NOMO-1 treated with dmso at 0.1 percent for 144 hours (cell line): Measurements from ENCODE around the gene BTF3.
"Not testable (repeated sequence)": the region's sequence is repeated elsewhere in the genome, so short reads cannot be mapped to it uniquely, and the experiment has no call there.

Experiments used
- DNase-seq: peaks from one replicate; lab custom pipeline; 2025; ENCODE audit not compliant: unreplicated experiment; lab: John Stamatoyannopoulos, UW

Gene BTF3

DNA sequence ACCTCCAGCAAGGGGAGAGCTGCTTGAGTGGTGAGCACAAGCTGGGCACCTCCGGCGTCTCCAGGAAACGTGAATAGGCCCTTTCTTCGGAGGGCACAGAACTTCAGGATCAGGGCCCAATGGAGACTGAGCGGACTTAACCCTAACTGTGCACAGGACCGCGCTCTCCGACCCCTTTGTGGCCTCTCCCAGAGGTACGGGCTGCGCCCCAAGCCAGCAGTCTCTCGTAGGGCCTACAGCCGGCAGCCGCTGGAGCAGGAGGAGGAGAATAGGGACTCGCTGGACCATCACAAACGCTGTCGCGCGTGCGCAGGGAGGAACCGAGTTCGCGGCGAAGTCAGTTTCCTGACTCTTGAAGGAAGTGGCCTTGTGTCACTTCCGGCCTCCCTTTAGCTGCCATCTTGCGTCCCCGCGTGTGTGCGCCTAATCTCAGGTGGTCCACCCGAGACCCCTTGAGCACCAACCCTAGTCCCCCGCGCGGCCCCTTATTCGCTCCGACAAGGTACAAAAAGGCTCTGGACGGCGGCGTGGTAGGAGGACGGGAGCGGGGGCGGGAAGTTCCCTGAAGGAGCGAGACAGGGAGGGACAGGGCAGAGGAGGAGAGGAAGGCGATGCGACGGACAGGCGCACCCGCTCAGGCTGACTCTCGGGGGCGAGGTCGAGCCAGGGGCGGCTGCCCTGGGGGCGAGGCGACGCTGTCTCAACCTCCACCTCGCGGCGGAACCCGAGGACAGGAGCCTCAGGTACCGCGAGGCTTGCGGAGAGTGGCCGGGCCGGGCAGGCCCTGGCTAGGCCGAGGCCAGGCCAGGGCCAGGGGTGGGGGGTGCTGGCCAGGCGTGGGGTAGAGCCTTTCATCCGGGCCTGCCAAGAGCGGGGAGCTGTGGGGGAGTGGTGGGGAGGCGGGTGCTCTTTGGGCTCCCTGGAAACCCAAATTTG, at the start of gene BTF3:
TSS of gene BTF3 (plus strand) at position 386 of the 936 bp plus-strand sequence. CDS start at position 612, 226 bp downstream.
- peak; percentile 85 for DNase-seq

DNA sequence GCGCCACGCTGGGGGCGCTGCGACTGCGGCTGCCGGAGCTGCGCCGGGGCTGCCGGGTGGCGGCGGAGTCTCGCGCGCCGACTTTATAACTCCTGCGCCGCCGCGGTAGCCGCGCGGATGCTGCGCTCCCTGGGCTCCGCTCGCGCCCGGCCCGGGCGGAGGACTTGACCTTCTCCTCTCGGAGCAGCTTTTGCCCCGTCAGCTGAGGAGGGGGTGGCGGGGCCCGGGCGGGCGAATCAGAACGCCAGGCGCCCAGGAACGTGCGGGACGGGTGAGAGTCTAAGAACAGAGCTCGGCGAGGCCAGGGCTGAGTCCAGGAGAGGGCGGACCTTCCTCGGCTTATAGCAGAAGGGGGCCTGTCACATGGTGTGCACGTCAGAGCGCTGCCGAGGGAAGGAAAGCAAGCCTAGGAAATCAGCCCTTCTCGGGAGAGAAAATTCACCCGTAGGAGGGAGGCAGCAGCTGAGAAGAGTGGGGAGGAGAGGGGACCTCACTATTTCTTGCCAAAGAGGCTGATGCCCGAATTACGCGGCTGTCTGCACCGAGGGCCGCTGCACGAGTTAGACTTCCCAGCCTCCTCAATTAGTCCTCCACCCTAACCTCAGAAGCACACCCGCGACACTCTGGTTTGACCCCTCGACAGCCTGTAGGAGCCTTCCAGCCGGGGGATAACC, 49.6 kb upstream of the BTF3 start, which contains the start of gene FOXD1:
TSS of gene FOXD1 (minus strand) at position 315 of the 674 bp plus-strand sequence. CDS start 415 bp downstream, outside the sequence.
- no peak for DNase-seq

DNA sequence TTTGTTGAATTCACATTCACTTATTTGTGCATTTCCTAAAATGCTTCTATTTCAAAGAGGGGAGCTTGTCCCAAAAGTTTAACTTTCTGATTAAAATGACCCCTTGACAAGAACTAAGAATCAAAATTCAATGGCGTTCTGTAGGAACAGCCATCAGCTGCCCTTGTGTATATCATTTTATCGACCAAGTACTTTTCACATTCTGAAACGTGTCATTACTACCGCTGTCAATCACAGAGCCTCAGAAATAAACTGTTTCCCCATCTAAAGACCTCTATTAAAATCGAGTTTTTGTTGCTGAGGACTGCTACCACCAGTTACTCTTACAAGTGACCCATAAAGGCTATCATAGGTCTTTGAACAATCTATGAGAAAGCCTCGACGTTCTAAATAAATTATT, 48.1 kb upstream of the BTF3 start:
- DNase-seq = no peak

DNA sequence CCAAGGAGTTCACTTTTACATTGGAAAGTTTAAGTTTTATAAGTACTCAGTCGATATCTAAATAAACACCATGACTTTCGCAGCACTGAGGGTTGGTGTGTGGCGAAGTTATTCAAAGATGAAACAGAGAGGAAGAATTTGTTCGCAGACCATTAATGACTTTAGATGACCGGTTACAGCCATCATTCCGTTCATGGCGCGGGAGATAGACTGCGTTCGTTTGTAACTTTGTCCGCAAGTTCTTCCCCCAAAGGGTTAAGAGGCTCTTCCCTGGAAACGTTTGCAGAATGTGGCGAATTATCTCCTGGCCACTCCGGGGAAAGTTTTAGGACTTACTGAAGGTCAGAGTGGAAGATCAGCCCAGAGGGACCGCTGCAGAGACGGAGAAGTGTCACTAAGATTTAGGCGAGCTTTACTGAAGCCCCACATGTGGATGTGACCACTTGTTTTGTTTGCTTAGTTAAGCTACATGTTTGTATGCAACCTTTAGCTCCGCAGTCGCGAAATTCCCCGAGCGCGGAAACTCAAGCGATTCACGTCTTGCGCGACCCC, 47.5 kb upstream of the BTF3 start:
- DNase-seq = no peak

DNA sequence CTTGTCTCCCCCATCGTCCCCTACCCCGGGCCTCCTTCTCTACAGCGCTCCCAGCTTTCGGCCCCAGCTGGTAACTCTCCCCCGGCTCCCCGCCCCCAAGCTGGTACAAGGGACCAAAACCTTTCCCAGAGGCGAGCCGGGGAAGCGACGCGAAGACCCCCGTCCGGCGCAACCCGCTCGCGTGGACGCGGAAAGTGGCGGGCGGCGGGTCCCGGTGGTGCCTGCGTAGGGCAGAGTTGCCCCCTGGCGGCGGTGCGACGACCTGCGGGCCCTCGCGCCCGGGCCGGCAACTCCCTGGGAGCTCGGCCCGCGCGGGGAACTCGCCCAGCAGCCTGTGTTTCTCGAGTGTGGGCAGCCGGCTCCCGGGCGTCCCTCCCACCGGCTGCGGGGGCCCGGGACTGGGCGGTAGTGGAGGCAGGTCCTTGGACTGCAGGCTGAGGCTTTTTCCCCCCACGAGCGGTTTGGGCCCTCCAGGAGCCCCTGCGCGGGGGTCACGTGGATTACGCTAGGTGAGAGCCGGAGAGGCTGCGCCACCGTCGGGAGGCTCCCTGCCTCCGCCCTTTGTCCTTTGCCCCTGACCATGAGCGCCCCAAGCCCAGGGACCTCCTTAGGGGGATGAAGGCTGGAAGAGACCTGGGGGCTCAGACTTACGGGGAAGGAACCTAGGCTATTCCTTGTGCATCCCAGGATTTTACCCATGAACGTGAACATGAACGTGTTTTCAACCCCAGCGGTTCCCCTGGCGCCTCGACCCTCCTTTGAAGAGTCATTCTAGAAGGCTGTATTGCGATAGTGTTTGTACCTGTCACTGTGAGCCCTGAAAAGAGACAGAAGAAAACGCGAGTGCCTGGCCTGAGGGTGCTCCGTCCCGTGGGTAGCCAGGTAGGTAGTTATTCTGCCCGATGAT, 46.8 kb upstream of the BTF3 start:
- DNase-seq = no peak

DNA sequence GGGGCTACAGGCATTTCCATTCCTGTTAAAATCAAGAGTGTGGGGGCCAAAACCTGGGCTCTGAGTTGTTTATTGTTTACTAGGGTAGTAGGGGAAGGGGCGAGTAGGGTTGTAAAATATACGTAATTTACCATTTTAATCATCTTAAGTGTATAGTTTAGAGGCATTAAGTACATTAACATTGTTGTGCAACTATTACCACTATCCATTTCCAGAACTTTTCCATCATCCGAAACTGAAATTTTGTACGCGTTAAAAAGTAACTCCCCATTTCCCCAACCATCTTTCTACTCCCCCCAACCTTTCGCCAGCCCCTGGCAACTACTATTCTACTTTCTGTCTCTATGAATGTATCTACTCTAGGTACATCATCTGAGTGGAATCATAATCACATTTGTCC, 46.0 kb upstream of the BTF3 start:
- DNase-seq = no peak

DNA sequence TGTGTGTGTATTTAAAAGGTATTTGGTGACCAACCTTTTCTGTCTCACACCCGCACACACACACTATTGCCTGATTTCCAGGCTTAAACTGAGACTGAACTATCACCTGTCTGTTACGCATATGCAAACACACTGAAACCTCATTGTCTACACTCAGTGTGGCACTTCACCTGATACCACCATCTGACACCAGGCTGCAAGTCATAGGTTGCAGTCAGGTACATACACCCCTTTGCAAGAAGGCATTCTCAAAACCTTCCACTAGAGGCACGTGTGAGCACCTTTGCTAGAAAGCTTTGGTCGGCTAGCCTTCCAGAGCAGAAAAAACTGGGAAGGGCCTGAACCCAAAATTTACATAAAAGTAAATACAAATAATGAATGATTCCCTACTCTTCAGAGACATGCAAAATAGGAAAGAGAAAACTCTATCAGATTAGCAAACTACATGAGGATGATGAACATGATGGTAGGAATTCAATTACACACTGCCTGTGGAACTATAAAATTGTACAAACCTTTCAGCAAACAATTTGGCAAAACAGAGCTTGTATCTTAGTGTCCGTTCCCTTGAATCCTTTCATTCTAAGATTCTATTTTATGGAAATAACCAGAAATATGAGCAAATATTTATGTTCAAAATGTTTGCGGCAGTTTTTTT, 43.7 kb upstream of the BTF3 start:
- no peak for DNase-seq

DNA sequence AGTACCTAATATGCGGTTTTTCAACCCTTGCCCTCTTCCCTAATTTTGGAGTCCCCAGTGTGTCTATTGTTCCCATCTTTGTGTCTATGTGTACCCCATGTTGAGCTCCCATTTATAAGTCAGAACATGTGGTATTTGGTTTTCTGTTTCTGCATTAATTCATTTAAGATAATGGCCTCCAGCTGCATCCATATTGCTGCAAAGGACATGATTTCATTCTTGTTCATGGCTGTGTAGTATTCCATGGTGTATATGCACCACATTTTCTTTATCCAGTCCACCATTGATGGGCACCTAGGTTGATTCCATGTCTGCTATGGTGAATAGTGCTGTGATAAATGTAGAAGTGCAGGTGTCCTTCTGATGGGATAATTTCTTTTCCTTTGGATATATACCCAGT, 41.8 kb upstream of the BTF3 start:
- DNase-seq = not testable (repeated sequence)

DNA sequence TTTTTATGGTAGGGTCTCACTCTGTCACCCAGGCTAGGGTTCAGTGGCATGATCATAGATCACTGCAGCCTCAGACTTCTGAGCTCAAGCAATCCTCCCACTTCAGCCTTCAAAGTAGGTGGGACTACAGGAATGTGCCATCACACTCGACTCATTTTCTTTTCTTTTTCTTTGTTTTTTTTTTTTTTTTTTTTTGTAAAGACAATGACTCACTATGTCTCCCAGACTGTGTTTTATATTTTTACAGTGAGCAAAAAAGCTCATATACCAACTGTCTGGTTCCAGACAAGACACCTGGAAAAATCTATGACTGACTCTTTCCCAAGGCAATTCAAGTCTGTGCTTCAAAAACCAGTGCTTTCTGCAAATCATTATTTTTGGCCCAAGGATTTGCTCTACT, 38.9 kb upstream of the BTF3 start:
- no peak for DNase-seq

DNA sequence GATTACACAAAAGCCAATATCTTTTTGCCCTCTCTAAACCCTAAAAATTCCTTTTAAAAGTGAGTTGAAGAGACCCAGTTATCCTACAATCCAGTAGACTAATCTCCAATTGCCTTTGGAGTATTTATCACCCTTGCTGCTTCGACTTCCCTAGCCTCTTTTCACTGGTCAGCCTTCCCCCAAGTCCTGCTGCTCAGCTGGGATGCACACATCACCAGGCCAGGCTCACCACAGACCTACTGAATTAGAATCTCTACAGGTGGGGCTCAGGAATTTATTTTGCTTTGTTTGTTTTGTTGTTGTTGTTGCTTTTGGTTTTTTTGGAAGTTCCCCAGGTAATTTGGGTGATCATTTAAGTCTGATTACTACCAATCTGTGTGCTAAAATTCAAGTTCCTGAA, 38.1 kb upstream of the BTF3 start:
- no peak for DNase-seq

DNA sequence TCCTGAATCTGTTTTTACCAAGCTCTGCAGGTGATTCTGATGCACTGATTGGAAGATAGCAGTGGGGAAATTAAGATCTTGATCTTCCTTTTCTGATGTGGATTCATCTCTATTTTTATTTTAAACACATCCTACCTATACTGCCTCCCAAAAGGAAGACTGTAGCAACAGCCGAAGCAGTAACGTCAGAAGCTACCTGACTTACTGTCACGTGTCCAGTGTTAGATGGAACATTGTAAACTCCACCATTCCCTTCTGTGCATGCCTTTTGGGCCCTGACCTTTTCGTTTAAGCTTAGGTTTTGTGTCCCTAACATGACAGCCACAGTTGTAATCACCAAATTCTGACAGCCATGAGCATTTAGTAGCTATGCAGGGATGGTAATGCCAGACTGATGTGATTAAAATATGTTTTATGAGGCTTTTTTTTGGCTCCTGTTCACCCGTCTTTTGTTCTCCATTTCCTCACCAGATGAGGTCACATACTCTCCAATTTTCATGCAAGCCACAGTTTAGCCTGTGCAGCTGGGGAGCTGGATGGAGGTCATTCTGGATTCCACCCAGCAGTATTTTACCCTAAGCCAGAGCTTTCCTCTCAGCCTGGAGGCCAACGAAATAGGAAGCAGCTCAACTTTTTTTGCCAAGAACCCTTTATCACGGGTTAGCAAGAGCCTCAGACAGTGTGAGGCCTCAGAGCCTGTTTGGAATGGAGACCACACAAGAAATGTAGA, 34.1 kb upstream of the BTF3 start:
- no peak for DNase-seq

DNA sequence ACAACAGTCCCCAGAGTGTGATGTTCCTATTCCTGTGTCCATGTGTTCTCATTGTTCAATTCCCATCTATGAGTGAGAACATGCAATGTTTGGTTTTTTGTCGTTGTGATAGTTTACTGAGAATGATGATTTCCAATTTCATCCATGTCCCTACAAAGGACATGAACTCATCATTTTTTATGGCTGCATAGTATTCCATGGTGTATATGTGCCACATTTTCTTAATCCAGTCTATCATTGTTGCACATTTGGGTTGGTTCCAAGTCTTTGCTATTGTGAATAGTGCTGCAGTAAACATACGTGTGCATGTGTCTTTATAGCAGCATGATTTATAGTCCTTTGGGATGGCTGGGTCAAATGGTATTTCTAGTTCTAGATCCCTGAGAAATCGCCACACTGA, 29.6 kb upstream of the BTF3 start:
- not testable (repeated sequence) for DNase-seq

DNA sequence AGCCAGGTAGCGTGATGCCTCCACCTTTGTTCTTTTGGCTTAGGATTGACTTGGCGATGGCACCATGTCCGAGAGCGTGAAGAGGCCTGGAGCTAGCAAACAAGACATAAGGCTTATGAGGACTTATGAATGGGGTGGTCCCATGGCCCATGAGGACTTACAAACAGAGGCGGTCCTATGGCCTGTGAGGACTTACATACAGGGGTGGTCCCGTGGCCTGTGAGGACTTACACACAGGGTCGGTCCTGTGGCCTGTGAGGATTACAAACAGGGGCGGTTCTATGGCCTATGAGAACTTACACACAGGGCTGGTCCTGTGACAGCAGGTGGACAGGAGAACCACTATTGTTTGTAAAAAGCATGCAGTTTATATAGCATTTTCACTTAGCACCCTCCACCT, 28.4 kb upstream of the BTF3 start:
- DNase-seq = no peak

DNA sequence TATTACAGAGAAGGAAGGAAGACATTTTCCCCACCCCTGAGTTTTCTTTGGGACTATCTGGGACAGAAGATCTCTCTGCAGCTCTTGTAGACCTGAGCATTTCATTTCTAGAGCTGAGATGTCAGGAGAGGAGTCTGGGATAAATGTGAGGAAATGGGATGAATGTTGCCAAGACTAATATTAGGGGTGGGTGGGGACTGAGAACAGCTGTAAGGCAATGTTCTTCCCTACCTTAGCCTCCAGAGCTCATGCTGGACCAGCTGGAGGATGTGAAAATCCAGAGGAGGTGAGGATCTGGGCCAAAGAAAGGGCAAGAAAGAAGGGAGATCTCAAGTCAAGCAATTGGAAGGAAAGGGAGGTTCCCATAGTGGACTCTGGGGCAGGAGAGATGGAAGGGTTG, 26.6 kb upstream of the BTF3 start:
- no peak for DNase-seq

DNA sequence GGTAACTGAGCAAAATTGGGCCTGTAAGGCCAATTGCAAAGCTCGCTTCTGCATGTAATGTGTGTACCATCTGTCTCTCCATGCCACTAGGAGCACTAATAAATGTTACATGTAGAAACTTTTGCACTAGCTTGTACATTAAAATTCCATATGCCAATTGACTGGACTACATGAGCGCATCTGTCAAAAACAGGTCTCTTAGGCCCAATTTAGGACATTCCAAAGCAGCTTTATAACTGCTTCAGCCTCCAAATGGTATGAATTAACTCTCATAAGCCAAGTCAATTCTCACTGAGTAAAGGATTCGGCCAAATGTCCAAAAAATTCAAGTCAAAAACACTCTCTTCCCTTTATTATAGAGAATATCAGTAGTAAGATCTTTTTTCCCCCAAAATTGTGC, 26.1 kb upstream of the BTF3 start:
- DNase-seq = no peak

DNA sequence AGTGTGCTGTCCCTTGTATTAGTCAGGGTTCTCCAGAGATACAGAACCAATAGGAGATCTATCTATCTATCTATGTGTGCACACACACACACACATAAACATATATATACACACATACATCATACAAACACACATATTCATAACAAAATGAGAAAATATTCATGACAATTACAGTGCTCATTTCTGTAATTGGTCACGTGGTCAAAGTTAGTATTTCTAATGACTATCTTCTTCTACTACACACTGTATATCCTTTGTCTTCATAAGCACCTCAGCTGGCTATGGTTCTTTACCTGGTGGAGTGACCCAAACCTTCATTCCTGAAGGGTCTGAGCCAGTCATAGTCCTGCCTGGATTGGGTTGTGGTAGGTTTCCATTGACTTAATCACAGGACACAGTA, 17.7 kb upstream of the BTF3 start:
- DNase-seq = no peak

DNA sequence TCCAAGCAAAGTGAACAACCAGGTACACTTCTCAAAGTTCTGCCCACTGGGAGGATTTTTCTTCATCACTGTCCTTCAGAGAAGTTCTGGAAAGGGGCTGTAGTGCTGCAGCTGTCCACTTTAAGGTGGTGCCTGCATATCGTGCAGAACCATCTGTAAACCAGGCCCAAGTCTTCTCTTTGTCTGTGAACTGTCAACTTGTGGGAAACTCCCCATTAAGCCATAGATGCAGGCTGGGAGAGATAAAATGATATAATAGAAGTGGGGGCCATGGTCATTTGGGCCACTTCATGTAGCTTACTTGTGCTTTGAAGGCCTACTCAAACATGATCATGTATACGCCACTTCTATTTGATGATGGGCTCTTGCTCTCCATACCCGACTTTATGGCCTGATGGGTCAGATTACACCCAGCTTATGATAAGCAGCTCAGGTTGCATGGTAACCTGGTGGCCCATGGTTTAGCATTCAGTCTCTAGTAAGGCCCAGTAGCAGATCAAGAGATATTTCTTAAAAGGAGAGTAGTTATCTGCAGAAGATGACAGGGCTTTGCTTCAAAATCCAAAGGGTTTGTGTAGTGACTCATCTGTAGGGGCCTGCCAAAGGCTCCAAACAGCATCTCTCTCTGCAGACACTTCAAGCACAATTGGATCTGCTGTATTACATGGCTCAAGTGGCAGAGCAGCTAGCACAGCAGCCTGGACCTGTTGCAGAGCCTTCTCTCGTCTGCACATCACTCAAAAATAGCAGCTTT, 15.7 kb upstream of the BTF3 start:
- DNase-seq = no peak

DNA sequence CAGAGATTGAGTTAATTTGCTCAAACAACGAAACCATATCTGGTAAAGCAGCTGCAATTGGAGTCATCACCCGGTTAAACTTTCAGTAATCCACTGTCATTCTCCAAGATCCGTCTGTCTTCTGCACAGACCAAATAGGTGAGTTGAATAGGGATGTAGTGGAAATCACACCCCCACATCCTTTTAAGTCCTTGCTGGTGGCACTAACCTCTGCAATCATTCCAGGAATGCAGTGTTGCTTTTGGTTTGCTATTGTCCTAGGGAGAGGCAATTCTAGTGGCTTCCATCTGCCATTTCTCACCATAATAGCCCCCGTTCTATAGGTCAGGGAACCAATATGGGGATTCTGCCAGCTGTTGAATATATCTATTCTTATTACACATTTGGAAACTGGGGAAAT, 14.6 kb upstream of the BTF3 start:
- no peak for DNase-seq

DNA sequence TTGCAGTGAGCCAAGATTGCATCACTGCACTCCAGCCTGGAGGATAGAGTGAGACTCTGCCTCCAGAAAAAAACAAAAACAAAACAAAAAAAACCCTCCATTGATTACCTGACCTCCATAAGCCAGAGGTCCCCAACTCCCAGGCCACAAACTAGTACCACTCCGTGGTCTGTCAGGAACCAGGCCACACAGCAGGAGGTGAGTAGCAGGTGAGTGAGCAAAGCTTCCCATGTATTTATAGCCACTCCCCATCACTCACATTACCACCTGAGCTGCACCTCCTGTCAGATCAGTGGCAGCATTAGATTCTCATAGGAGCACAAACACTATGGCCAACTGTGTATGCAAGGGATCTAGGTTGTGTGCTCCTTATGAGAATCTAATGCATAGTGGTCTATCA, 13.7 kb upstream of the BTF3 start:
- no peak for DNase-seq
